Activated naive CD8-positive, alpha-beta T cell treated with anti-CD3 and anti-CD28 coated beads, Interleukin-2, amount 10 ng/mL, durations not matched to agents 7 days and 5 days (primary cell): ENCODE measurements around the gene ARAP3. TPM values are rescaled to one million over a fixed set of nuclear protein-coding genes. Genes with fewer than 3 reads are reported as not detected.

ENCODE experiments used
- ATAC-seq: fragments of 150-1000 bp; cut with Tn5 transposase; one replicate; pipeline ENCODE4 v1.10.0; 2021; ENCODE audit warnings: low read depth, moderate library complexity
- POLR2A ChIA-PET: fragments of 350-600 bp; sonication (Branson Sonifier 250); formaldehyde crosslinking; loops from one replicate; lab custom pipeline; 2021; ENCODE audit warnings: antibody characterized with exemption; lab: Charles Lee
- DNase-seq: peaks from one replicate; pipeline ENCODE4 v3.0.0; 2021
- H3K27ac Mint-ChIP-seq: one replicate; pipeline ENCODE4 v1.8.0; 2022; ENCODE audit warnings: mild to moderate bottlenecking, mixed read lengths
- H3K27me3 Mint-ChIP-seq: one replicate; pipeline ENCODE4 v1.8.0; 2022; ENCODE audit warnings: mild to moderate bottlenecking, moderate library complexity, mixed read lengths
- H3K36me3 Mint-ChIP-seq: one replicate; pipeline ENCODE4 v1.8.0; 2021; ENCODE audit warnings: mild to moderate bottlenecking, mixed read lengths
- H3K4me1 Mint-ChIP-seq: one replicate; pipeline ENCODE4 v1.8.0; 2021; ENCODE audit warnings: mixed read lengths
- H3K4me3 Mint-ChIP-seq: one replicate; pipeline ENCODE4 v1.8.0; 2022; ENCODE audit warnings: mild to moderate bottlenecking, moderate library complexity, mixed read lengths
- H3K9me3 Mint-ChIP-seq: one replicate; pipeline ENCODE4 v1.8.0; 2021; ENCODE audit warnings: mixed read lengths
- total RNA-seq, 2 experiments: library from RNA; stranded (reverse); gene quantifications; one replicate each; pipeline ENCODE4 v1.2.3, GENCODE V29; 2021

Gene ARAP3
- total RNA-seq, 2 experiments from 2014 or later: 17.0 to 17.9 TPM

DNA sequence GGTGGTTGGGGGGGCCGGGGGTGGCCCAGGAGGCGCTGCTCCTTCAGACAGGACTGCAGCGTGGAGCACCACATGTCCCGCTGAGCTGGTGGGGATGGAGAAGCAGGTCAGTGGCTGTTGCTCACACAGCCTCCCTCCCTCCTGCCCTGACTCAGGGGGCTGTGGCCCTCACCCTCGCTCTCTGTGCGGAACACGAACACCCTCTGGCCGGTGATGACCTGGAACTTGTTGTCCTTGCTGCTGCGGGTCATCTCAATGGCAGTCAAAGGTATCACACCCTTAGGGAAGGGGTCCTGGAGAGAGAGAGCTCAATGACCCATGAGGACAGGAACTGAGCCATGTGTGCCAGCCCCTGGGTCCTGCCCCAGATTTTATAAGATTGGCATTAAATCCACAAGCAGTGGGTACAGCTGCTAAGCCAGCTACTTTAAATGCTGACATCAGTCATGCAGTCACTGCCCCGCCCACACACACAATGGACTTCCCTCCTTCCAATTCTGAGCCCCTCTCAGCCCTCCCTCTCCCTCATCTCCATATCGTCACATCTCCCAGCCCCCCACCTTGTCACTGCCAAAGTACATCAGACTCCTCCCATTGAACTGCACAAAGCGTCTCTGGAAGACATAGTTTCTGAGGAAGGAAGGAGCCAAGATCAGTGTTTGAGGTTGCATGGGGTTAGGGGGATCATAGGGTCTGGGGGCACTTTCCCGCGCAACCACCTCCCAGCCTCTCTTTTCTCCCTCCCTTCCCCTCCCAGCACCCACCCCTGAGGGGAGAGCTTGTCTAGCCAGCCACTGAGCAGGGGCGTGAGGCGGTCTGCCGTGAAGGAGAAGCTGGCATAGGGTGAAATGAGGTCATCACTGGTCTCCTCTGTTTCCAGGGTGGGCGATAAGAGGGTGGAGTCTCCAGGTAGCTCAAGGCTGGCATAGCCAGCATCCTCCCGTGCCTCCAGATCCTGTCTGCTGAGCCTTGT, 8.9 kb downstream of the ARAP3 start:
- Mint-ChIP-seq H3K27me3 (peaks cover under 1% of the 10 kb centered on the region), H3K4me3 (no peak overlapping the region)
- POLR2A ChIA-PET: no interaction called here

DNA sequence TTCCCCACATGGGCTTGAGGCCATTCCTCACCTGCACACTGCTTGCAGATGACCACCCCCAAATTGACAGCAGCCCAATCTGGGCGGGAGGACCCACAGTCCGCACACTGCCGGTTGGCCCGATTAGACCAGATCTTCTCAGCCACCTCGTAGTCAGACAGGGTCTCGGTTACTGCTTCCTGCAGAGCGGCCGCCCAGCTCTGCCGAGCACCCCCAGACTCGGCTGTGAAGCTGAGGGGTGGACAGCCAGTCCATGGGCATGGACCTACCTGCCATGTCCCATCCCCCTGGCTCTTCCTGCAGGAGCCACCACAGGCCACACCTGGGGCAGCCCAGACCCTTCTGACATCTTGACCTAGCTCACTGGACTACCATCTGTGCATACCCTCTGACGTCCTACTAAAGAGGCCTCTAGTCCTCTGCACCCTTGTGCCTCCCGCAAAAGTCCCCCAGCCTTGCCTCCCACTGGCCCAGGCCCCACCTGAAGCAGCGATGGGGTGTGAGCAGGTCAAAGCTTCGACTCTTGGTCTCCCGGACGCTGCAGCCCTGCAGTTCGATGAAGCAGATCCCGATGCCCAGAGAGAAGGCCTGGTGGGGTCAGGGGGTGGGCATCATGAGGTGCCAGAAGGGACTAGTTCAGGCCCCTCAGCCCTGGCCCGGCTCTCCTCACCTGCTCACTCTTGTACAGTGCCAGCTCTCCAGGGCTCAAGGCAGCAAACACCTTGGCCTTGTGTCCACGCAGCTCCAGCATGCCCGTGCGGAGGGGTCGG, 9.8 kb downstream of the ARAP3 start:
- Mint-ChIP-seq H3K27me3 (no peaks in the 10 kb centered on the region), H3K4me3 (no peak overlapping the region), H3K9me3 (no peaks in the 10 kb centered on the region), H3K27ac (no peak overlapping the region), H3K4me1 (peaks cover 3% of the 10 kb centered on the region), H3K36me3 (no peaks in the 10 kb centered on the region)
- DNase-seq (no peak), ATAC-seq (no peak)
- POLR2A ChIA-PET: interaction anchor here (1.4 kb wide), 1 partner anchor 12 kb away, joined by 3 read pairs; no protein-coding TSS in a partner anchor

More for the DNA sequence above, 8.9 kb downstream of the ARAP3 start:
- H3K36me3 Mint-ChIP-seq: no peaks in the 10 kb centered on the region
- H3K27ac Mint-ChIP-seq: no peak overlapping the region
- no peaks in the 10 kb centered on the region for H3K9me3 Mint-ChIP-seq
- DNase-seq: no peak
- peaks cover 5% of the 10 kb centered on the region for H3K4me1 Mint-ChIP-seq
- ATAC-seq: no peak

DNA sequence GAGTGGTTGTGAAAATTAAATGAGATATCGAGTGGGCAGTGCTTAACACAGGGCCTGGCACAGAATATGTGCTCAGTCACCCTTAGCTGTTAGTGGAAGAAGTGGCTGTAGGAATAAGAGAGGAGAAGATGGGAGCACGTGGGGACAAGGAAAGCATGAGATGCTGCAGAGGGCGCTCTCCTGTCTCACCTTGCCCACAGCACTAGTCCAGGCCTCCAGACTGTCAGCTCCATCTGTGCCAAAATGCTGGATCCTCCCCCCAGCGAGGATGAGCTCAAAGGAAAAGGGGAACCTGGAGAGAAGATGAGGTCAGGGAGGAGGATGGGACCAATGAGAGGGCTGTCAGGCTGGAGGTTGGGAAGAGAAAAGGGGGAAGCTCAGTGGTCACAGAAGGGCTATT, 12.5 kb downstream of the ARAP3 start:
- H3K9me3 Mint-ChIP-seq: no peaks in the 10 kb centered on the region
- no peak overlapping the region for H3K4me3 Mint-ChIP-seq
- no peak for DNase-seq
- H3K36me3 Mint-ChIP-seq: no peaks in the 10 kb centered on the region
- H3K27me3 Mint-ChIP-seq: no peaks in the 10 kb centered on the region
- no peak for ATAC-seq
- H3K27ac Mint-ChIP-seq: no peak overlapping the region
- POLR2A ChIA-PET: interaction anchor here (1.0 to 1.3 kb wide), 4 partner anchors 13 to 300 kb away, joined by 3 to 9 read pairs (median 4); partner anchors contain the start of gene RNF14
- H3K4me1 Mint-ChIP-seq: peaks cover 8% of the 10 kb centered on the region

- Mint-ChIP-seq H3K4me1 (peaks cover 8% of the 10 kb centered on the region), H3K27me3 (no peaks in the 10 kb centered on the region), H3K36me3 (no peaks in the 10 kb centered on the region), H3K27ac (peak overlapping the region; percentile 23), H3K4me3 (no peak overlapping the region), H3K9me3 (no peaks in the 10 kb centered on the region)
- no peak for DNase-seq
- no peak for ATAC-seq
- POLR2A ChIA-PET: interaction anchor here (1.1 to 1.3 kb wide), 2 partner anchors 292 to 300 kb away, joined by 3 to 4 read pairs; partner anchors contain the start of gene RNF14
Observed at GRCh38 chr5:141668601-141669265, 13.3 kb downstream of the ARAP3 start.

DNA sequence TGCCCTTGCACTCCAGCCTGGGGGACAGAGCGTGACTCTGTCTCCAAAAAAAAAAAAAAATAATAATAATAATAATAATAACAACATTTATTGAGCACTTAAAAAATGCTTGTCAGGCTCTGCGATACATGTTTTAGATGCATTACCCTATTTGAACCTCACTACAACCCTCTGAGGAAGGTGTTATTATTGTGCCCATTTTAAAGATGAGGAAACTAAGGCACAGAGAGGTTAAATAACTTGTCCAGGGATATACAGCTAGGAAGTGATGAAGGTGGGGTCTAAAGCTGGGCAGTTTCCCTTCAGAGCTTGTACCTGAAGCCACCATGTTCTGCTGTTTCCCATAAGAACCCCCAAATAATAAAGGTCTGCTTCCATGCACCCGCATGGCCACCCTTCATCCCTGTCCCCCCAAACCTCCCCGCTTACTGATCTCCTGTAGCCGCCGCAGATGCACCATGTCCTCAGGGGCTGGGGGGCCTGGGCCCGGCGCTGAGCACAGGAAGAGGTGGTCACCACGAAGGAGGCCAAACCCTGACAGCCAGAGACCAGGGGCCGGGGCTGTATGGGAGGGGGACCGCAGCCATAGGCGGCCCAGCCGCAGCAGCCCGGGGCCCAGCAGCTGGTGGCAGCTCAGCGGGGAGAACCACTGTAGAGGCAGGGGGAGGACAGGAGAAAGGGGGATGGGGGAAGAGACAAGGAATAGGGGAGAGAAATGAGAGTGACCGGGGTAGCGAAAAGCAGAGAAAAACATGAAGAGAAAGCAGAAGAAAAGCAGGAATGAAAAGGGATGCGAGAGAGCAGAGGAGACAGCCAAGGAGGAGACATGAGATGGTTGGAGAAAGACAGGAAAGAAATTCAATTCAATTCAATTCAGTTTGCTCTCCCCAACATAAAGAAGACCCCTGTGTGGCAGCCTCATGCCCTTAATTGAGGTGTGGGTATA, 15.8 kb downstream of the ARAP3 start:
- POLR2A ChIA-PET: interaction anchor here (0.7 to 1.2 kb wide), 3 partner anchors 15 to 302 kb away, joined by 3 to 4 read pairs (median 3); partner anchors contain the start of gene FCHSD1
- DNase-seq (no peak), ATAC-seq (no peak)
- H3K27me3 Mint-ChIP-seq: no peaks in the 10 kb centered on the region
- no peaks in the 10 kb centered on the region for H3K9me3 Mint-ChIP-seq
- H3K27ac Mint-ChIP-seq: no peak overlapping the region
- H3K4me1 Mint-ChIP-seq: peaks cover 8% of the 10 kb centered on the region
- no peak overlapping the region for H3K4me3 Mint-ChIP-seq
- H3K36me3 Mint-ChIP-seq: no peaks in the 10 kb centered on the region

DNA sequence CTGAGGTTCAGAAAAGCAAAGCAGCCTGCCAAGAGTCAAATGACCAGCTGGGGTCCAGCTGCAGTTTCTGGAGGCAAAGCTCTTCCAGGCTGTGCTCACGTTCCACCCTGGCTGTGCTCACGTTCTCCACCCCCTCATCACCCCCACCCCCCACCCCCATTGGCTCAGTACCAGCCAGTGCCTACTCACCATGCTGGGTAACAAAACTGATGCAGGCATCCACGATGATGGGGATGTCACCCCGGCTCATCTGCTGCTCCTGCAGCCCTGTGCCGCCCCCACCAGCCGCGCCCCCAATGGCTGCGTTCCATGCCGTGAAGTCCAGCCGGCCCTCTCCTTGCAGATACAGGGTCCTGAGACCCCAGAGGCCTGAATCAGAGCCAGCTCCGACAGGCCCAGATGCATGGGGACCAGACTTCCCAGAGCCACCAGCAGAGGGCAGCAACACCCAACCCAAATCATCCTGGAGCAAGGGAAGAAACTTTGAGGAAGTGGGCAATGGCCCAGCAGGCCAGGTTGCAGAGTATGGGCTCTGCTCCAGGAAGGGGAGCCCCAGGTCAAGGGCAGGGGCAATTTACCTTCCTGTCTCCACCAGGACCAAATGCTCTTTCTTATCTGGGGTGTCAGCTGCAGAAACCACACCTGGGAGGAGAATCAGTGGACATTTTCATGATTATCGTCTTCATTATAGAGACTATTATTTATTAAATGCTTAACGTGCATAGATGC, 17.1 kb downstream of the ARAP3 start:
- DNase-seq: peak; percentile 84
- Mint-ChIP-seq H3K4me1 (peaks cover 8% of the 10 kb centered on the region), H3K27me3 (no peaks in the 10 kb centered on the region), H3K27ac (peak overlapping the region; percentile 16), H3K4me3 (no peak overlapping the region), H3K9me3 (no peaks in the 10 kb centered on the region), H3K36me3 (no peaks in the 10 kb centered on the region)
- ATAC-seq: peak; percentile 93
- POLR2A ChIA-PET: interaction anchor here (0.7 to 1.0 kb wide), 3 partner anchors 18 to 215 kb away, joined by 3 read pairs; no protein-coding TSS in a partner anchor

DNA sequence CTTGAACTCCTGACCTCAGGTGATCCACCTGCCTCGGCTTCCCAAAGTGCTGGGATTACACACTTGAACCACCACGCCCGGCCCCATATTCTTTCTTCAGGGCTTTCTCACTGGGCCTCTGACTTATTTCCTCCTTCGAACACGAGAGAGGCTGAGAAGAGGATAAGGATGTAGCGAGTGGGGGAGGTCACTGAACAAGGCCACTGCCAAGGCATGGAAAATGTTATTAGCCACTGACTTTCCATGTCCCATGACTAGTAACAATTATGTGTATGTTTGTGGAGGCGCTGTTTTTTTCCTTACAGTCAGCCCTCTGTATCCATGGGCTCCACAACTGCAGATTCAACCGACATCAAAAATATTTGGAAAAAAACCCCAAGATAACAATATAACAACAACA, 18.5 kb downstream of the ARAP3 start:
- H3K27me3 Mint-ChIP-seq: no peaks in the 10 kb centered on the region
- H3K36me3 Mint-ChIP-seq: no peaks in the 10 kb centered on the region
- H3K9me3 Mint-ChIP-seq: no peaks in the 10 kb centered on the region
- ATAC-seq (no peak), DNase-seq (no peak)
- H3K4me1 Mint-ChIP-seq: peaks cover 7% of the 10 kb centered on the region
- POLR2A ChIA-PET: no interaction called here
- no peak overlapping the region for H3K27ac Mint-ChIP-seq
- H3K4me3 Mint-ChIP-seq: no peak overlapping the region

DNA sequence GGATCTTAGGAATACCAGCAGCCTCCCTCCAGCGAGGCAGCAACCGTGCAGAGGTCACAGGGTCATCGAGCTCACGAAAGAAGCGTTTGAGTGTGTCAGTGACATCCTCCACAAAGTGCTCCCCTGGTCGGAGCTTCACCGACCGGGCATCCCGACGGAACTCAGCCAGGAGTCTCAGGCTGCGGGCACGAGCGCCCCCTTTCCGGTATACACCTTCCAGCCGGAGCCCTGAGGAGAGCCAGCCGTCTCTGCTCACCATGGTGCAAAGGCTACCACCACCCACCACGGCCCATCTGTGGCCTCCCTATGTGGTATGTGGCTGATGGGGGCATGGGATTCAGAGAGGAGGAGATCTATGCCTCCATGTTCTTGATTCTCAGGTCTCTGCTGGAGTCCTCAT, 20.0 kb downstream of the ARAP3 start:
- H3K4me3 Mint-ChIP-seq: no peak overlapping the region
- POLR2A ChIA-PET: no interaction called here
- no peak overlapping the region for H3K27ac Mint-ChIP-seq
- H3K36me3 Mint-ChIP-seq: peaks cover 4% of the 10 kb centered on the region
- H3K9me3 Mint-ChIP-seq: no peaks in the 10 kb centered on the region
- peaks cover 7% of the 10 kb centered on the region for H3K4me1 Mint-ChIP-seq
- ATAC-seq: no peak
- DNase-seq: no peak
- H3K27me3 Mint-ChIP-seq: no peaks in the 10 kb centered on the region

DNA sequence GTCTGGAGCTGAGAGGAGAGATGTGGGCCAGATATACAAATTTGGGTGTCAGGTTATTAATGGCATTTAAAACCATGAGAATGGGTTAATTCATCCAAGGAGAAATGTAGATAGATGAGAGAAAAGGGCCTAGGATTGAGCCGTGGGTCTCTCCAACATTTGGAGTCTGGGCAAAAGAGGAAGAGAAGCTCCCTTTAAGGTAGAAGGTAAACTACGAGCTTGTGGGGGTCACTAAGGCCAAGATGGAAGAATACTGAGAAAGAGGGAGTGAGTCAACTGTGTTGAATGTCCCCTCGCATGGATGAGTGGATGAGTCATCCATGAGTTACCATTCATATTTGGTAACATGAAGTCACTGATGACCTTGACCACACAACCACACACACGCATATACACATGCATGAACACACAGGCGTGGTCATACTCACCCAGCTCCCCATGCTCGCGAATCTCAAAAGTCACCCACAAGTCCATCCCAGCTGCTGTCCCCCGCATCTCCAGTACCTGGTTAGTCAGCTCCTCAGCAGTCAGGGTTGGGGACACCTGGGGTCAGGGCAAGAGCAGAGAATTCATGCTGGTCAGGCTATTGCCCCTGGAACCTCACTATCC, 24.0 kb downstream of the ARAP3 start:
- Mint-ChIP-seq H3K36me3 (peaks cover 6% of the 10 kb centered on the region), H3K9me3 (no peaks in the 10 kb centered on the region), H3K27me3 (no peaks in the 10 kb centered on the region), H3K4me3 (no peak overlapping the region), H3K4me1 (peaks cover under 1% of the 10 kb centered on the region), H3K27ac (no peak overlapping the region)
- ATAC-seq: no peak
- DNase-seq: no peak
- POLR2A ChIA-PET: interaction anchor here (0.6 kb wide), 1 partner anchor 34 kb away, joined by 3 read pairs; no protein-coding TSS in a partner anchor

DNA sequence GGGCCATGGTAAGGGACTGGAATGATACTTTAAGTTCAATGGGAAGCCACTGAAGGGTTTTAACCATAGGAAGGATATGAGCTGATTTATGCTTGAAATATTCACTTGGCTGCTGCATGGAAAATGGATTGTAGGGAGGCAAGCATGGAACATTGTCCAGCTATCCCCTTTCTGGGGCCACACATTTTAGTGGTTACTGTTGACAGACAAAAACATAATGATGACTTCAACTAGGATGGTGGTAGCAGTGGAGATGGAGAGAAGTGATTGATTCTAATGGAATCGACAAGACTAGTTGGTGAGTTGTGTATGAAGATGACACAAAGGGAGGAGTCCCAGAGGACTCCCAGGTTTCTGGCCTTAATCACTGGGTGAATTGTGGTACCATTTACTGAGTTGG, 24.6 kb downstream of the ARAP3 start:
- POLR2A ChIA-PET: no interaction called here

DNA sequence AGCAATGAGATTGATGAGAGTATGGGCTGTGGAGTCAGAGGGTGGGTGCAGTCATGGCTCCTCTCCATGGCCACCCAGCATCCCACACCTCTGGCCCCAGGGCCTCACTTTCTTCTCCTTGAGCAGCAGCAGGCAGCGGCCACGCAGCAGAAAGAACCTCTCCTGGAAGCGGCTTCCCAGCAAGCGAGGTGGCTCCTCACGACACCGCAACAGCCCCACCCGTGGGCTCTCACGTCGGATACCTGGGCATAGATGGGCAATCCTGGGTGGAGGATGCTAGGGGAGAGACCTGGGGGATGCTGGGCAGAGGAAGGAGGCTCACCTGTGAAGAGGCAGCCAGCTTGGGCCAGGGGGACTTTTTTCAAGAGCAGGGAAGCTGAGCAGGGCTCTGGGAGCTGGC, 25.6 kb downstream of the ARAP3 start:
- H3K4me1 Mint-ChIP-seq: peaks cover 11% of the 10 kb centered on the region
- ATAC-seq (no peak), DNase-seq (no peak)
- H3K27ac Mint-ChIP-seq: no peak overlapping the region
- no peak overlapping the region for H3K4me3 Mint-ChIP-seq
- peaks cover 6% of the 10 kb centered on the region for H3K36me3 Mint-ChIP-seq
- no peaks in the 10 kb centered on the region for H3K27me3 Mint-ChIP-seq
- no peaks in the 10 kb centered on the region for H3K9me3 Mint-ChIP-seq
- POLR2A ChIA-PET: no interaction called here

More for the DNA sequence above, 24.6 kb downstream of the ARAP3 start:
- no peak overlapping the region for H3K27ac Mint-ChIP-seq
- H3K9me3 Mint-ChIP-seq: no peaks in the 10 kb centered on the region
- no peak overlapping the region for H3K4me3 Mint-ChIP-seq
- H3K27me3 Mint-ChIP-seq: no peaks in the 10 kb centered on the region
- ATAC-seq (no peak), DNase-seq (no peak)
- H3K4me1 Mint-ChIP-seq: peaks cover 5% of the 10 kb centered on the region
- H3K36me3 Mint-ChIP-seq: peaks cover 6% of the 10 kb centered on the region
